ENCODE measurements around the gene RNF115.

RNF115 gene

GRCh38 chr1:145692785-145693443 is 131.0 kb downstream of the RNF115 start:
- DNase-seq, result no peak

DNA sequence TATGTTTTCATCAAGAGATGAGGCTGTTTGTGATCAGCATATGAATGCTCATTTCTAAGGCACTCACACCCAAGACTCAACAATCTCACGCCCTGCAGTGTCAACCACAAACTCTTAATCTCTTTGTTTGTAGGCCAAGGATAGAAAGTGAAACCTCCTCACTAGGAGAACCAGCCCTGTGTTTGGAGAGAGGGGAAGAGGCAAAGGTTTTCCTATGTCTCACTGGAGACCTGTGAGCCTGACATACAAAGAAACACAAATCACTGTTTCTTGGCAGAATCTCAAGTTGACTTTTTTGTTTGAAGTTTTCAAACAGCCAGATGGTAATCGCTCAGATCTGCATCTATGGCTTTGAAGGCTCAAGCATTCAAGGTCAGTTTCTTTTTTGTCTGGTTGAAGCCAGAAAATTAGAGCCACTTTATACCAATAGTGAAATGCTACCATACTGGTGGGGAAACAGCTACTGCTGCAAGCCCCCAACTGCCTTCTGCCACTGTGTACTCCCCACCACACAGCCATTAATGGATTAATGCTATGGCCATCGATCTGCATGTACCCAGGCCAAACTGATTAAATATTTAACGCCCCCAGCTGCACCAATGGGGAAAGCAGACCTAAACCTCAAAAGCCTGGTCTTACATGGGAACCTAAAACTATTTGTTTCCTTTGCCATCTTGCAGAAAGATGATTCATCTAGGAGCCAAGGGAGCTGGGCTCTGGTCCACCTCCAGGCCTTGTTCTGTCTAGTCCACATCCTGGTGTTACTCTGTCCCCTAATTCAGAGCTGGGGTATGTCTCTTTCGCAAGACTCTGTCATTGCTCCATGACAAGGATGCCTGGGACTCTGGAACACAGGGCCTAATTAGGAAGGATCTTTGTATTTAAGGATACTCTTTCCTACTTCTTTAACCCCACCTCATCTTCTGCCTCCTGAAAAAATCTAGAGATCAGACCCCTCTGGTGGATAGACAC is 133.0 kb downstream of the RNF115 start:
- no peak for DNase-seq

DNA sequence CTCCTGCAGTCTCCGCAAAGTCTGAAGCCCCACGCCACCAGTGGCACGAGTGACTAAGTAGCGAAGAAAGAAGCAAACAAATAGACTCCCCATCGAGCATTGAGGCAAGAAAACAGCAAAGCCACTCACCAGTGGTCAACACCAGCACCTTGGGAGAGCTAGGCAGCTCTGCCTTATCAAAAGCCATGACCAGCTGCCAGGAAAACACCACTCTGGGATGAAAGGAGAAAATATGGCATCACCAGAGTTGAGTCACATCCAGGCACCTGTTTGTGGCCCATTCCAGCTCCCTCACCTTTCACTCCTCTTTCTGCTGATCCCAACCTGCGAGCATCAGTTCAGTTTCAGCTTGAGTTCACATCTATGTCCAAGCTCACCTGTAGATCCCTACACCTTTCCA is 134.0 kb downstream of the RNF115 start:
- no peak for DNase-seq

DNA sequence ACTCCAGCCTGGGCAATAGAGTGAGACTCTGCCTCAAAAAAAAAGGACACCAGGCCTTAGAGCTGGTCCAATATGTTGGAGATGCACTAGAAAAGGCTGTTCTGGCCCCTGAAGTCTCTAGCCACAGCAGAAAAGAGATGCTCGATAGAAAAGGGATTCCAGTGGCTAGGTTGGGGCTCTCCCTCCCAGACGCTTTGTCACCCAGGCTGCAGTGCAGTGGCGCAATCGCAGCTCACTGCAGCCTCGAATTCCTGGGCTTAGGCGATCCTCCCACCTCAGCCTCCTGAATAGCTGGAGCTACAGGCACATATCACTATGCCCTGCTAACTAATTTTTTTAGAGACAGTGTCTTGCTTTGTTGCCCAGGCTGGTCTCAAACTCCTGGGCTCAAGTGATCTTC is 135.0 kb downstream of the RNF115 start:
- DNase-seq, result no peak

All from activated gamma-delta T cell (primary cell).